NCI-H1930 (cell line): ENCODE data around the gene RPS24.
"Not testable (repeated sequence)": the region's sequence is repeated elsewhere in the genome, so short reads cannot be mapped to it uniquely, and the experiment has no call there.

Experiments used
- DNase-seq, 2 experiments: peaks; one replicate each; lab custom pipeline; 2025; lab: John Stamatoyannopoulos, UW

Gene RPS24

GRCh38 chr10:78033637-78034470 is at the start of gene RPS24:
TSS of gene RPS24 (plus strand) at chr10:78033863. CDS start at chr10:78033902, 39 bp downstream.
- peak; percentile 92 to 93 for DNase-seq

GRCh38 chr10:77984986-77985385 is 48.7 kb upstream of the RPS24 start:
- DNase-seq, result no peak

GRCh38 chr10:77987671-77988255 is 45.9 kb upstream of the RPS24 start:
- DNase-seq, result no peak

DNA sequence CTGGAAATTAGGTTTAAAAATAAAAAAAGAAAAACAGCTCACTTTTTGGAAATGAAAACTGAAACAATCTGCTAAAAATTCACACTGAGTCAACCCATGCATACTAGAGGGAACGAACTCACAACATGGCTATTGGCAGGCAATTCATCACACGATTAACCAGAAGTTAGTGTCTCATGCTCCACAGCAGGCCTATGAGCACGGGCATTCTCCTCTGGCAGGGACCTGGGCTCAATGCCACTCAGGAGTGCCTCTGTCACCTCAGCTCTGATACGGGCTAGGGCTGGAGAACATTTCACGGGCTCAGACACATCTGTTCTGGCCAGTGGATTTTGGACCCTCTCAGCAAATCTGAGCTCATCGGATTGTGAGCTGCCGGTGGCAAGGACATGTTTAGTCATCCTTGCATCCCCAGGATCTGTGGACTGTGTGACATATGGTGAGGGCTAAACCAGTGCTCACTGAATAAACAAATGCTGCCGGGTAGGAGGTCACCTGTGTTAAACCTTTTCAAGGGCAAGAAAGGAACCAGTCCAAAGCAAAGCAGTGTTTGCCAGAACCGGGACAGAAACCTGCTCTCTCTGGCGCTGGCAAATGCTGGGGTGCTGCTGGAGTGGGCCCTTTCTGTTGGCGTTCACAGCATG is 44.5 kb upstream of the RPS24 start:
- no peak for DNase-seq

GRCh38 chr10:77993620-77994019 is 40.0 kb upstream of the RPS24 start:
- DNase-seq, result no peak

DNA sequence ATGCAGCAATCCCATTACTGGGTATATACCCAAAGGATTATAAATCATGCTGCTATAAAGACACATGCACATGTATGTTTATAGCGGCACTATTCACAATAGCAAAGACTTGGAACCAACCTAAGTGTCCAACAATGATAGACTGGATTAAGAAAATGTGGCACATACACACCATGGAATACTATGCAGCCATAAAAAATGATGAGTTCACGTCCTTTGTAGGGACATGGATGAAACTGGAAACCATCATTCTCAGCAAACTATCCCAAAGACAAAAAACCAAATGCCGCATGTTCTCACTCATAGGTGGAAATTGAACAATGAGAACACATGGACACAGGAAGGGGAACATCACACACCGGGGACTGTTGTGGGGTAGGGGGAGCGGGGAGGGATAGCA is 34.9 kb upstream of the RPS24 start:
- DNase-seq, result not testable (repeated sequence)

DNA sequence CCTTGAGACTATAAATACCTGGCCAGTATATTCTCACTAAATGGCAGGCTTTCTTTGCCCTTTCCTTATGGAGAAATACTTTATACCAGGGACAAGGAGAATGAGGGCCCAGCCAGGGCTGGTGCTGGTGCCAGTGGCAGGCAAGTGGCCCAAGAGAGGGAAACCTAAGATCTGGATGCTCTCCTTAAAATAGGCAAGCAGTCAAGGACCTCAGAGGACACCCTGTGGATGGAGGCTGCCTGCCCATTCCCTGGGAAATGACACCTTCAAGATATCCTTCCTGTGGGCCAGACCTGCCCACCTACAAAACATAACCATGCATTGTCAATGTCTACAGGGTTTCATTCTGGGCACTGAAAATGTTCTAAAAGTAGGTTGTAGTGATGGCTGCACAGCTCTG is 33.5 kb upstream of the RPS24 start:
- no peak for DNase-seq

DNA sequence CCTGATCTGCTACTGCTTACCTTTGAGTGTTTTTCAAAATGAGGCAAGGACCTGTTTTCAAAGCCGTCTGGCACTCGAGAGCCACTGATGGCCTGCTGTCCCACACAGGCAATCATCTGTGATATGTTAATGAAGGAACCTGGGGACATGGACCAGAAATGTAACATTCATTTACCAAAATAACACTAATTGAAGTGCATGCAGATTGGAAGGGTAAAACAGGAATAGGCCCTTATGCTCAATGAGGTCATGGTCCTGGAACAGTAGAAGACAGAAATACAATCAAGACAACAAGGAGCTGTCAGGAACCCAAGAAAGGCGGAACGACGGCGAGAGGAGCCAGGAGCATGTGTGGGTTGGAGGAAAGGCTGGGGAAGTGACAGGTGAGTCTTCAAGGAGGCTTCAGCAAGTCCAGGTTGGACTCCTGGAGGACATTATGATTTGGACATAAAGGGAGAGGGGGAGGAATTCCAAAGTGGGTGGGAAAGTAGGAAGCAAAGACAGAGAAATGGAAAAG is 32.6 kb upstream of the RPS24 start:
- DNase-seq, result no peak

- DNase-seq, result no peak
Observed at GRCh38 chr10:78002541-78003288, 30.9 kb upstream of the RPS24 start.

DNA sequence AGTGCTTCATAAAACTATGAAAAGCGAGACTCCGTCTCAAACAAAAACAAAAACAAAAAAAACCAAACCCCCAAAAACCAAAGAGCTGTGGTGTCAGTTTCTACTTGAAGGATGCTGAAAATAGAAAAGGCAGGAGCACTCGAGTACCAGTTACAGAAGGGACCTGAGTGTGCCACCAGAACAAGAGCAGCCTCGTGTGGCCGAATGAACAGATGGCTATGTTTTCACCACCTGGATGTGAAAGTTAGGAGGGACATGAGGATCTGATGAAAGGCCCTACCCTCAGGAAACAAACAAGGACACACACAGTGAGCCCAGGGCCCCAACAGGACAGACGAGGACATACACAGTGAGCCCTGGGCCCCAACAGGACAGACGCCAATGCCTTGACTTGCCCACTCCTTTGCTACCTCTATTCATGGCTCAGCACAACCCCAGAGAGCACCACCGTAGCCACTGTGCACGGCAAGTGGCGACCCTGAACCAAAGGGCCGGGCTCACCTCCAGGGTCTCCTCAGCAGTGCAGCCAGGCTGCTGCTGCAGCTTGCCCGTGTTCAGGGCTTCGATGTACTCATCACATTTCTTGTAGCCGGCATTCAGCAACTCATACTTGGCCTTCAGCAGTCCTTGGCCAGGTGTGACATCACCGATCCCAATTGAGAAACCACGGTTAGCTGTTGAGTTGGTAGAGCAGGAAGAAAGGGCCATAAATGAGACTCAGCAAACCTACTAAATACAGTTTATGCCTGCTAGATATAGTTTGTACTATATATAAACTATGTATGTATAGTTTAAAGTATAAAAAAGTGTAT is 29.2 kb upstream of the RPS24 start:
- no peak for DNase-seq

- no peak for DNase-seq
Observed at GRCh38 chr10:78007172-78007571, 26.5 kb upstream of the RPS24 start.

DNA sequence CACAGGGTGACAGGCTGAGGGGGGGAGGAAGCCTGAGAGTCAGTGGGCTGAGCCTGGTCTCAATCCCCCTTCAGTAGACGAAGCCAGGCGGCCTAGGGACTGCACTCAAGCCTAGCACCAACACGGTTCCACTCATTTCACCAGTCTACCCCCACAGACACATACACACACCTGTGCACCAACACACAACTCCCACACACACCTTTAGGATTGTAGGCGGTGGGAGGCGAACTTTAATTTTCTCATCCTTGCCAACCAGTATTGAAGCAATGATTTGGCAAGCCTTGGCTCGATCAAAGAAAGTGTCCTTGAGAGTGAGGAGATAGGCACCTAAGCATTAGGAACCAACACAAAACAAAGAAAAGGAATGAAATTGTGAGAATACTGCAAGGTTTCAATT is 24.0 kb upstream of the RPS24 start:
- no peak for DNase-seq

GRCh38 chr10:78010278-78010677 is 23.4 kb upstream of the RPS24 start:
- DNase-seq, result no peak

GRCh38 chr10:78011065-78011464 is 22.6 kb upstream of the RPS24 start:
- no peak for DNase-seq

GRCh38 chr10:78013564-78013963 is 20.1 kb upstream of the RPS24 start:
- no peak for DNase-seq

GRCh38 chr10:78015546-78015945 is 18.1 kb upstream of the RPS24 start:
- no peak for DNase-seq

GRCh38 chr10:78017856-78018255 is 15.8 kb upstream of the RPS24 start:
- DNase-seq, result no peak

- DNase-seq, result no peak
Observed at GRCh38 chr10:78019264-78019663, 14.4 kb upstream of the RPS24 start.

- DNase-seq, result no peak
Observed at GRCh38 chr10:78021201-78021600, 12.5 kb upstream of the RPS24 start.

- no peak for DNase-seq
Observed at GRCh38 chr10:78023741-78024140, 9.9 kb upstream of the RPS24 start.

DNA sequence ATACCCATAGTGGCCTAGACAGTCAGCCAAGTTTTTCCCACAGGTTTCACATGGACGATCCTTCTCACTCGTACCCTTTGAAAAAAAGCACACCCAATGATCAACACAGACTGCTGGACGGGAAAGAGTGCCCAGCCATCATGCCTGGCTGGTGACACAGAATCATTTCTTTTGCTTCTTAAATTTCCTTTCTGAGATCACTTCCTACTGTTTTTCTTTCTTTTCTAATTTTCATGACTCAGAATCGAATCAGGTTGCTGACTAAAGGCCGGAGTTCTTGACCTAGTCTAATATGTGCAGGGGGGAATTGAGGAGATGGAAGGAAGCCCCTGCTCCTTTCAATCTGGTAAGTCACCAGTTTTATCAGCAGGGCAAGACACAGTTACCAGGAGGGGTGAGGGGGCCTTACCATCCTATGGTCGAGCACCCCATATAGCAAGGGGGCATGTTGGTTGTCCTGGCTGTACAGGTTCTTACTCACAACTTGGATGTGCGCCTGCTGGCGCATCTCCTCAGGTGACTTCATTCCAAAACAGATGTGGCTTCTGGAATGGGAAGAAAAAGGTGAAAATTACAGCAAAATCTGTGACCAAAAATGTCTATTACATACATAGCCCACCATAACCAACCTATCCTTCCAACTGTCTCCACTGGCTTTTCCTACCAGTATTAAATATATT is 7.8 kb upstream of the RPS24 start:
- DNase-seq, result no peak
